Measurements from ENCODE around the gene MATN3. TPM values are rescaled to one million over a fixed set of nuclear protein-coding genes. Genes with fewer than 3 reads are reported as not detected.

Gene MATN3
- total RNA-seq, 1 experiment from 2014 or later, result 1.6 TPM

GRCh38 chr2:20021405-20022009 is 9.0 kb upstream of the MATN3 start:
- TF ChIP-seq EZH2 (IDR thresholded peaks at IDR 0.05; ENCODE audit: low read length, unreplicated experiment), result no peak
- Histone ChIP-seq H3K9me3 (ENCODE audit: low read length) (no peaks in the 10 kb centered on the region), H3K9ac (ENCODE audit: low read length) (no peak overlapping the region), H3K4me2 (ENCODE audit: low read length) (no peak overlapping the region), H3K9me2 (replicated peaks; ENCODE audit: low read length) (no peaks in the 10 kb centered on the region), H4K20me1 (ENCODE audit: low read length) (no peaks in the 10 kb centered on the region), H3K4me1 (ENCODE audit: insufficient read depth, low read length) (no peaks in the 10 kb centered on the region), H3K36me3 (ENCODE audit: low read depth, low read length) (no peaks in the 10 kb centered on the region), H3K4me3 (ENCODE audit: low read length) (no peak overlapping the region), H2AFZ (ENCODE audit: low read length) (no peak overlapping the region), H3K79me2 (ENCODE audit: low read length) (no peaks in the 10 kb centered on the region), H3F3A (ENCODE audit: low read length, unreplicated experiment) (no peaks in the 10 kb centered on the region), H3K27me3 (ENCODE audit: low read length) (no peaks in the 10 kb centered on the region), H3K27ac (ENCODE audit: low read length) (no peak overlapping the region)
- CTCF ChIA-PET, result no interaction called here
- BruUV-seq (replicated peaks), result no TSS peak
- ATAC-seq (no peak), DNase-seq (no peak)
- POLR2A ChIA-PET (ENCODE audit: unreplicated experiment), result no interaction called here
- intact Hi-C loops (cut with micrococcal nuclease), result no loop called here

GRCh38 chr2:20019747-20020146 is 7.3 kb upstream of the MATN3 start:
- no peaks in the 10 kb centered on the region for H3K27me3 ChIP-seq (ENCODE audit: low read length)
- H3K9me2 ChIP-seq (replicated peaks; ENCODE audit: low read length), result no peaks in the 10 kb centered on the region
- ChIA-PET POLR2A (ENCODE audit: unreplicated experiment) (no interaction called here), CTCF (no interaction called here)
- no peaks in the 10 kb centered on the region for H3F3A ChIP-seq (ENCODE audit: low read length, unreplicated experiment)
- no peaks in the 10 kb centered on the region for H3K4me1 ChIP-seq (ENCODE audit: insufficient read depth, low read length)
- H3K27ac ChIP-seq (ENCODE audit: low read length), result no peak overlapping the region
- no peaks in the 10 kb centered on the region for H3K9me3 ChIP-seq (ENCODE audit: low read length)
- no peak overlapping the region for H3K4me3 ChIP-seq (ENCODE audit: low read length)
- no peaks in the 10 kb centered on the region for H4K20me1 ChIP-seq (ENCODE audit: low read length)
- H2AFZ ChIP-seq (ENCODE audit: low read length), result no peak overlapping the region
- ATAC-seq, result no peak
- no TSS peak for BruUV-seq (replicated peaks)
- TF ChIP-seq EZH2 (IDR thresholded peaks at IDR 0.05; ENCODE audit: low read length, unreplicated experiment) (no peak), CTCF (conservative IDR thresholded peaks at IDR 0.05; ENCODE audit: low read depth, low read length) (no peak), EZH2phosphoT487 (IDR thresholded peaks at IDR 0.05; ENCODE audit: borderline replicate concordance, low read length) (no peak)
- no peak overlapping the region for H3K4me2 ChIP-seq (ENCODE audit: low read length)
- no peak for DNase-seq
- no peaks in the 10 kb centered on the region for H3K79me2 ChIP-seq (ENCODE audit: low read length)
- intact Hi-C loops (cut with micrococcal nuclease), result no loop called here
- H3K9ac ChIP-seq (ENCODE audit: low read length), result no peak overlapping the region
- no peaks in the 10 kb centered on the region for H3K36me3 ChIP-seq (ENCODE audit: low read depth, low read length)

GRCh38 chr2:20018601-20019152 is 6.2 kb upstream of the MATN3 start:
- Histone ChIP-seq H3K4me1 (ENCODE audit: insufficient read depth, low read length) (no peaks in the 10 kb centered on the region), H3K79me2 (ENCODE audit: low read length) (no peaks in the 10 kb centered on the region), H3K9me2 (replicated peaks; ENCODE audit: low read length) (no peaks in the 10 kb centered on the region), H3K4me2 (ENCODE audit: low read length) (no peak overlapping the region), H3K9me3 (ENCODE audit: low read length) (no peaks in the 10 kb centered on the region), H3K36me3 (ENCODE audit: low read depth, low read length) (no peaks in the 10 kb centered on the region), H3K4me3 (ENCODE audit: low read length) (no peak overlapping the region), H3K27ac (ENCODE audit: low read length) (no peak overlapping the region), H2AFZ (ENCODE audit: low read length) (no peak overlapping the region), H3K9ac (ENCODE audit: low read length) (no peak overlapping the region), H3F3A (ENCODE audit: low read length, unreplicated experiment) (no peaks in the 10 kb centered on the region), H3K27me3 (ENCODE audit: low read length) (no peaks in the 10 kb centered on the region), H4K20me1 (ENCODE audit: low read length) (no peaks in the 10 kb centered on the region)
- TF ChIP-seq CTCF (conservative IDR thresholded peaks at IDR 0.05; ENCODE audit: low read depth, low read length), result no peak
- no peak for TF ChIP-seq EZH2phosphoT487 (IDR thresholded peaks at IDR 0.05; ENCODE audit: borderline replicate concordance, low read length)
- TF ChIP-seq EZH2 (IDR thresholded peaks at IDR 0.05; ENCODE audit: low read length, unreplicated experiment), result no peak
- DNase-seq (no peak), ATAC-seq (no peak)
- intact Hi-C loops (cut with micrococcal nuclease), result no loop called here
- POLR2A ChIA-PET (ENCODE audit: unreplicated experiment), result no interaction called here
- no TSS peak for BruUV-seq (replicated peaks)
- CTCF ChIA-PET, result no interaction called here

Measured in PC-3 (cell line).